Measurements from ENCODE around the gene PEMT.
"Not testable (repeated sequence)": the region's sequence is repeated elsewhere in the genome, so short reads cannot be mapped to it uniquely, and the experiment has no call there.

The PEMT gene

DNA sequence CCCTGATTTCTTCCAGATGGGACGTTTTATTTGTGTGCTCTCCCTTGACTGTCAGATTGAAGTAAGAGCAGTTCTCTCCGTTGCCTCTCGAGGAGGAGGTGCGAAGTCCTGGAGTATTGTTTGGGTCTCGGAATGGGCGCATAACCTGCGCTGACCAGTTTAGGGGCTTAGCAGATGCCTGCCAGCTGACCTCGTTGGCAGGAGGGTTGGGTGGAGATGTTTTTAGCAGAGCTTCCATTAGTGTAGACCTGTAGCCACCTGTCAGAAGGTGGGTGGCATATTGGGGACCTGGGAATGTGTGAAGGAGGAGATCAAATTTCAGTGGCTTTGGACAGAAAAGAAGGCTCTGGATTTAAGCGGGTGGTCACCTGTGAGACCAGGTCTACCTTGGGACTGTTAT lies 98.9 kb downstream of the PEMT start:
- no peak overlapping the region for H3K4me3 ChIP-seq (ENCODE audit: low read depth, low read length)
- TF ChIP-seq, protein P1, sequence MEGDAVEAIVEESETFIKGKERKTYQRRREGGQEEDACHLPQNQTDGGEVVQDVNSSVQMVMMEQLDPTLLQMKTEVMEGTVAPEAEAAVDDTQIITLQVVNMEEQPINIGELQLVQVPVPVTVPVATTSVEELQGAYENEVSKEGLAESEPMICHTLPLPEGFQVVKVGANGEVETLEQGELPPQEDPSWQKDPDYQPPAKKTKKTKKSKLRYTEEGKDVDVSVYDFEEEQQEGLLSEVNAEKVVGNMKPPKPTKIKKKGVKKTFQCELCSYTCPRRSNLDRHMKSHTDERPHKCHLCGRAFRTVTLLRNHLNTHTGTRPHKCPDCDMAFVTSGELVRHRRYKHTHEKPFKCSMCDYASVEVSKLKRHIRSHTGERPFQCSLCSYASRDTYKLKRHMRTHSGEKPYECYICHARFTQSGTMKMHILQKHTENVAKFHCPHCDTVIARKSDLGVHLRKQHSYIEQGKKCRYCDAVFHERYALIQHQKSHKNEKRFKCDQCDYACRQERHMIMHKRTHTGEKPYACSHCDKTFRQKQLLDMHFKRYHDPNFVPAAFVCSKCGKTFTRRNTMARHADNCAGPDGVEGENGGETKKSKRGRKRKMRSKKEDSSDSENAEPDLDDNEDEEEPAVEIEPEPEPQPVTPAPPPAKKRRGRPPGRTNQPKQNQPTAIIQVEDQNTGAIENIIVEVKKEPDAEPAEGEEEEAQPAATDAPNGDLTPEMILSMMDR (IDR thresholded peaks at IDR 0.05; ENCODE audit: control insufficient read depth, extremely low read depth, insufficient read depth), result no peak
- no peak for DNase-seq (ENCODE audit: low read depth)

DNA sequence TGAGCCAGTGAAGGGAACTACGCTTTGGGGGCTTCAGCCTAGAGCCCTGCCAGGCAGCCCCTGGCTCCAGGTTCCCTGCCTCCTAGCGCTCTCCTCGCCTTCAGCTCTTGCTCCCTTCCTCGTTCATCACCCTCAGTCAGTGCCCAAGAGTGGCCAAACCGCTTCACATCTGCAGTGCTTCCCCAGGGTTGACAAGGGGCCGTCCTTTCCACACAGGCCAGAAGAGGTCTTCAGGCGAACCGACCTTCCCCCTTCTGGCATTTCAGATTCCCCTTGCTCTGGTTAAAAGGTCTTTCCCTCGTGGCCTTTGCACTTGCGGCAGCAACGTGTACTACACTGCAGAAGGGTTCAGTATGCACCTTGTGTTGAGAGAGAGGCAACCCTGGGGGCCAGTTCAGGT lies 99.4 kb downstream of the PEMT start:
- DNase-seq (ENCODE audit: low read depth), result no peak
- no peak overlapping the region for H3K4me3 ChIP-seq (ENCODE audit: low read depth, low read length)
- TF ChIP-seq, protein P1 (IDR thresholded peaks at IDR 0.05; ENCODE audit: control insufficient read depth, extremely low read depth, insufficient read depth), result no peak

DNA sequence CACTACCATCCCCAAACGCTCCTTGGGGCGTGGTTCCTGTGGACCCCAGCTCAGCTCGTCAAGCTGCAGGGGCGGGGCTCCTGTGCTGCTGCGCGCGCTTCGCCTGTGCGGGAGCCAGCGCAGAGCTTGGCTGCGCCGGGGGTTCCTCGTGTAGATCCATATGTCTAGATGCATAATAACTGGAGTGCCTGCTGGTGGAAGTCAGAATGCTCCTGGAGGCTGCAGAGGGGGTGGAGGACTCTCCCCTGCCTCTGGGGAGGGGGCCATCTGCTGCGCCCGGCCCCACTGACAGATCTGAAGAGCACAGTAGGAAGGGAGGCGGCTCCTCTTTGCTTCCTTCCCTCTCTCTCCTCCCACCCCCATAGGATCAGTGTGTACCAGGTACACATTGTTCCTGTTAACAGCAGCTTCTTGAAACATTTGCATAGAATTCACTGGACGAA lies 99.9 kb downstream of the PEMT start:
- no peak for DNase-seq (ENCODE audit: low read depth)
- TF ChIP-seq, protein P1 (IDR thresholded peaks at IDR 0.05; ENCODE audit: control insufficient read depth, extremely low read depth, insufficient read depth), result no peak
- no peak overlapping the region for H3K4me3 ChIP-seq (ENCODE audit: low read depth, low read length)

DNA sequence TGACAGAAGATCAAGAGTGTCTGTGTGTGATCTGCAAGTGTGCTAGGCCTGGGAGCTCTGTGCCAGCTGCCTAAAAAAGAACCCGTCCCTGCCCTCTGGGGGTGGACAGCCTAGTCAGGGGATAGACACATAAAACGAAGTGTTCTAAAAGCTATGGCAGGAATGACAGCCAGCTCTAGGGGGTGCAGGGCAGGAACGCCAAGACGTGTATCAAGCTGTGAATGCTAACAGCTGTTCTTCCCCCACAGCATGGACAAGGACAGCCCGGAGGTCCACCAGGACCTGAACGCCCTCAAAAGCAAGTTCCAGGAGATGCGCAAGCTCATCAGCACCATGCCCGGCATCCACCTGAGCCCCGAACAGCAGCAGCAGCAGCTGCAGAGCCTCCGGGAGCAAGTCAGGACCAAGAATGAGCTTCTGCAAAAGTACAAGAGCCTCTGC lies 100.5 kb downstream of the PEMT start:
- no peak for DNase-seq (ENCODE audit: low read depth)
- TF ChIP-seq, protein P1 (IDR thresholded peaks at IDR 0.05; ENCODE audit: control insufficient read depth, extremely low read depth, insufficient read depth), result no peak
- no peak overlapping the region for H3K4me3 ChIP-seq (ENCODE audit: low read depth, low read length)

DNA sequence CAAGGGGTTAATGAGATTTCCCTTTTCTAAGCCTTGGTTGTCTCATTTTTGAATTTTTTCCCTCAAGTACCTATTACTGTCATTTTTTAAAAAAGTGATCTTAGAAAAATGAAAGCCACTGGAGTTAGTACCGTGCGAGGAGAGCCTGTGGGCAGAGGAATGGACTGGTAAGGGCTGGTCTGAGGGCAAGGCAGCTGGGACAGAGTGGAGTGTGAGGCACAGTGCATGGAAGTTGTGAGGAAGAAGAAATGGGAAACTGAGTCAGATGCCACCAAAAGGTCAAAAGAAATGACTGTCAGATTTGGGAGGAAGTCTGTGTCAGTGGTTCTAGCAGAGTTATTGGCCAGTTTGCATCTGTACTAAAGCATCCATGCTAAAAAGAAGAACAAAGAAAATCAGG lies 103.5 kb downstream of the PEMT start:
- no peak overlapping the region for H3K4me3 ChIP-seq (ENCODE audit: low read depth, low read length)
- no peak for DNase-seq (ENCODE audit: low read depth)
- TF ChIP-seq, protein P1 (IDR thresholded peaks at IDR 0.05; ENCODE audit: control insufficient read depth, extremely low read depth, insufficient read depth), result no peak

DNA sequence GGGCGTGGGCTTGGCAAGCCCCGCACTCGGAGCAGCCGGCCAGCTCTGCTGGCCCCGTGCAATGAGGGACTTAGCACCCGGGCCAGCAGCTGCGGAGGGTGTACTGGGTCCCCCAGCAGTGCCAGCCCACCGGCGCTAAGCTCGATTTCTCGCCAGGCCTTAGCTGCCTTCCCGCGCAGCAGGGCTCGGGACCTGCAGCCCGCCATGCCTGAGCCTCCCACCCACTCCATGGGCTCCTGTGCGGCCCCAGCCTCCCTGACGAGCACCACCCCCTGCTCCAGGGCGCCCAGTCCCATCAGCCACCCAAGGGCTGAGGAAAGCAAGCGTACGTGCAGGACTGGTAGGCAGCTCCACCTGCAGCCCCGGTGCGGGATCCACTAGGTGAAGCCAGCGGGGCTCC lies 105.1 kb downstream of the PEMT start:
- DNase-seq (ENCODE audit: low read depth); H3K4me3 ChIP-seq (ENCODE audit: low read depth, low read length): not testable (repeated sequence)

DNA sequence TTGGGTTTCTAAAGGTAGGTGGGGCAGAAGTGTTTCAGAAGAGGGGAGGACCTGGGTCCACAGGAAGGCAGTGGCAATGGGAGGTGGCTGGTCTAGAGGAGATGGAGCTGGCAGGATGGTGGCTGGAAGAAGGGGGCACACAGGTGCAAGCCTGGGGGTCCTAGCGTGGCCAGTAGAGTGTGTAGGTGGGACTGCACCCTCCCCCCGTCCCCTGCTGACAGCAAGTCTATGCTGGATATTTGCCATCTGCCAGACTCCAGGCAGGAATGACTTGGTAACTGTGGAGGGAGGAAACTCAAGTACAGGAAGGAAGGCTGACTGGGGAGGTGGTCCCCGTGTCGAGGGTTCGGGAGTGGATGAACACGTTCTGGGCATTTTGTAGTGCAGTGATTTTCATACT lies 106.1 kb downstream of the PEMT start:
- no peak for DNase-seq (ENCODE audit: low read depth)
- TF ChIP-seq, protein P1 (IDR thresholded peaks at IDR 0.05; ENCODE audit: control insufficient read depth, extremely low read depth, insufficient read depth), result no peak
- no peak overlapping the region for H3K4me3 ChIP-seq (ENCODE audit: low read depth, low read length)
